GM18498 (cell line): ENCODE results near the gene ACOT7.
"Not testable (repeated sequence)": the region's sequence is repeated elsewhere in the genome, so short reads cannot be mapped to it uniquely, and the experiment has no call there.

Source experiments
- ATAC-seq: cut with Tn5 transposase; IDR thresholded peaks from one replicate; pipeline ENCODE4 v1.9.1; 2021; ENCODE audit warnings: mild to moderate bottlenecking, moderate library complexity; ENCODE audit not compliant: unreplicated experiment

ACOT7 gene

GRCh38 chr1:6317098-6317760 is 76.3 kb downstream of the ACOT7 start:
- ATAC-seq = no peak

- no peak for ATAC-seq
These were observed 77.1 kb downstream of the ACOT7 start for GRCh38 chr1:6316240-6317097.

GRCh38 chr1:6314503-6314902 is 79.1 kb downstream of the ACOT7 start:
- ATAC-seq = no peak

- ATAC-seq = no peak
These were observed 80.0 kb downstream of the ACOT7 start for GRCh38 chr1:6313393-6314200.

- no peak for ATAC-seq
These were observed 83.3 kb downstream of the ACOT7 start for GRCh38 chr1:6310116-6310848.

GRCh38 chr1:6309564-6309963 is 84.0 kb downstream of the ACOT7 start:
- ATAC-seq = no peak

- no peak for ATAC-seq
These were observed 85.1 kb downstream of the ACOT7 start for GRCh38 chr1:6308449-6308848.

GRCh38 chr1:6307682-6308081 is 85.9 kb downstream of the ACOT7 start:
- not testable (repeated sequence) for ATAC-seq

- ATAC-seq = no peak
These were observed 86.5 kb downstream of the ACOT7 start for GRCh38 chr1:6307099-6307498.

- ATAC-seq = no peak
These were observed 90.1 kb downstream of the ACOT7 start for GRCh38 chr1:6303397-6304012.

GRCh38 chr1:6302568-6302967 is 91.0 kb downstream of the ACOT7 start:
- no peak for ATAC-seq

GRCh38 chr1:6301526-6301925 is 92.0 kb downstream of the ACOT7 start:
- ATAC-seq = no peak

GRCh38 chr1:6300342-6301048 is 93.1 kb downstream of the ACOT7 start:
- ATAC-seq = no peak

GRCh38 chr1:6299557-6300165 is 93.9 kb downstream of the ACOT7 start:
- no peak for ATAC-seq

GRCh38 chr1:6298940-6299465 is 94.6 kb downstream of the ACOT7 start:
- ATAC-seq = no peak

- ATAC-seq = no peak
These were observed 95.0 kb downstream of the ACOT7 start for GRCh38 chr1:6298530-6298929.

- no peak for ATAC-seq
These were observed 97.7 kb downstream of the ACOT7 start for GRCh38 chr1:6295910-6296309.

GRCh38 chr1:6294890-6295556 is 98.5 kb downstream of the ACOT7 start:
- ATAC-seq = no peak
